Mesenchymal stem cell (in vitro differentiated cells and primary cell): ENCODE results near the gene VPS26C.
A peak's percentile ranks its signal among the peaks of the same experiment; 100 is the strongest.

Experiments
- DNase-seq: peaks from one replicate; pipeline ENCODE4 v3.0.0-alpha.2; 2013
- H2AFZ ChIP-seq: one replicate; pipeline ENCODE4 v1.6.1; 2013; ENCODE audit warnings: low read depth, mild to moderate bottlenecking, control low read depth, inconsistent platforms, low read length, moderate library complexity
- H2AK5ac ChIP-seq: 2 replicates; pipeline ENCODE4 v1.6.1; 2013; ENCODE audit warnings: low read length, moderate library complexity, mild to moderate bottlenecking, inconsistent platforms; ENCODE audit not compliant: severe bottlenecking
- H2BK120ac ChIP-seq: one replicate; pipeline ENCODE4 v1.6.1; 2013; ENCODE audit warnings: low read depth, mild to moderate bottlenecking, inconsistent platforms, low read length, moderate library complexity
- H2BK12ac ChIP-seq, 2 experiments: one replicate each; pipeline ENCODE4 v1.6.1; 2013; ENCODE audit warnings: inconsistent platforms in 2 of 2, low read length in 2 of 2, mild to moderate bottlenecking in 2 of 2, moderate library complexity in 2 of 2, control low read depth in 1 of 2
- H2BK15ac ChIP-seq: one replicate; pipeline ENCODE4 v1.6.1; 2013; ENCODE audit warnings: mild to moderate bottlenecking, low read depth, inconsistent platforms; ENCODE audit not compliant: poor library complexity, severe bottlenecking
- H2BK5ac ChIP-seq: 2 replicates; pipeline ENCODE4 v1.6.1; 2013; ENCODE audit warnings: low read depth, mild to moderate bottlenecking, low read length, control low read depth, inconsistent platforms; ENCODE audit not compliant: poor library complexity, severe bottlenecking
- H3K14ac ChIP-seq, 2 experiments: one replicate each; pipeline ENCODE4 v1.6.1; 2013; ENCODE audit warnings: inconsistent platforms in 2 of 2, low read length in 2 of 2, control low read depth in 1 of 2, mild to moderate bottlenecking in 1 of 2, moderate library complexity in 1 of 2
- H3K18ac ChIP-seq, 2 experiments: one replicate each; pipeline ENCODE4 v1.6.1; 2013; ENCODE audit warnings: inconsistent platforms in 2 of 2, low read length in 2 of 2, control low read depth in 1 of 2, low read depth in 1 of 2, mild to moderate bottlenecking in 1 of 2
- H3K23ac ChIP-seq, 2 experiments: one replicate each; pipeline ENCODE4 v1.6.1; 2013; ENCODE audit warnings: inconsistent platforms in 2 of 2, low read length in 2 of 2, mild to moderate bottlenecking in 2 of 2, moderate library complexity in 2 of 2, control low read depth in 1 of 2
- H3K27ac ChIP-seq: 2 replicates; pipeline ENCODE4 v1.5.1; 2013; ENCODE audit warnings: mild to moderate bottlenecking, moderate library complexity, low read length, control low read depth, inconsistent platforms; ENCODE audit not compliant: poor library complexity, severe bottlenecking
- H3K27me3 ChIP-seq, 2 experiments: 2 replicates each; pipeline versions ENCODE4 v1.6.1 to v1.7.0; 2013; ENCODE audit warnings: low read length in 2 of 2, mild to moderate bottlenecking in 2 of 2, moderate library complexity in 2 of 2, control low read depth in 1 of 2, inconsistent platforms in 1 of 2; ENCODE audit not compliant: control insufficient read depth in 1 of 2, insufficient read depth in 1 of 2
- H3K36me3 ChIP-seq, 2 experiments: 2 replicates each; pipeline versions ENCODE4 v1.6.1 to v1.7.0; 2013; ENCODE audit warnings: low read length in 2 of 2, control low read depth in 1 of 2, inconsistent platforms in 1 of 2, low read depth in 1 of 2, mild to moderate bottlenecking in 1 of 2; ENCODE audit not compliant: insufficient read depth in 2 of 2, control insufficient read depth in 1 of 2
- H3K4ac ChIP-seq, 2 experiments: one replicate each; pipeline ENCODE4 v1.6.1; 2013; ENCODE audit warnings: inconsistent platforms in 2 of 2, low read length in 2 of 2, mild to moderate bottlenecking in 2 of 2, moderate library complexity in 2 of 2, control low read depth in 1 of 2, low read depth in 1 of 2
- H3K4me1 ChIP-seq: 2 replicates; pipeline ENCODE4 v1.6.1; 2013; ENCODE audit warnings: low read depth, low read length, control low read depth; ENCODE audit not compliant: control insufficient read depth, insufficient read depth
- H3K4me2 ChIP-seq: 2 replicates; pipeline ENCODE4 v1.6.1; 2013; ENCODE audit warnings: low read length, mild to moderate bottlenecking, inconsistent platforms; ENCODE audit not compliant: poor library complexity, severe bottlenecking
- H3K4me3 ChIP-seq, 2 experiments: 2 replicates each; pipeline versions ENCODE4 v1.5.1 to v1.7.0; 2013; ENCODE audit warnings: low read length in 2 of 2, mild to moderate bottlenecking in 2 of 2, control low read depth in 1 of 2, low read depth in 1 of 2; ENCODE audit not compliant: insufficient read depth in 1 of 2
- H3K79me1 ChIP-seq: replicated peaks from 2 replicates; pipeline ENCODE4 v1.6.1; 2013; ENCODE audit warnings: mild to moderate bottlenecking, control low read depth, low read length, inconsistent platforms; ENCODE audit not compliant: poor library complexity, severe bottlenecking
- H3K9ac ChIP-seq: 2 replicates; pipeline ENCODE4 v1.7.0; 2013; ENCODE audit warnings: mild to moderate bottlenecking, low read length, moderate library complexity
- H3K9me3 ChIP-seq: 2 replicates; pipeline ENCODE4 v1.7.0; 2013; ENCODE audit warnings: mild to moderate bottlenecking, low read length; ENCODE audit not compliant: control insufficient read depth
- H4K8ac ChIP-seq: one replicate; pipeline ENCODE4 v1.6.1; 2013; ENCODE audit warnings: inconsistent platforms, mild to moderate bottlenecking, low read length, moderate library complexity
- H4K91ac ChIP-seq: one replicate; pipeline ENCODE4 v1.6.1; 2013; ENCODE audit warnings: mild to moderate bottlenecking, low read length, inconsistent platforms
- WGBS: methylation state at CpG from one replicate; pipeline ENCODE4 v1.1.7; 2013; ENCODE audit warnings: mixed read lengths; 5-methylcytosine and 5-hydroxymethylcytosine counted together

Gene VPS26C

DNA sequence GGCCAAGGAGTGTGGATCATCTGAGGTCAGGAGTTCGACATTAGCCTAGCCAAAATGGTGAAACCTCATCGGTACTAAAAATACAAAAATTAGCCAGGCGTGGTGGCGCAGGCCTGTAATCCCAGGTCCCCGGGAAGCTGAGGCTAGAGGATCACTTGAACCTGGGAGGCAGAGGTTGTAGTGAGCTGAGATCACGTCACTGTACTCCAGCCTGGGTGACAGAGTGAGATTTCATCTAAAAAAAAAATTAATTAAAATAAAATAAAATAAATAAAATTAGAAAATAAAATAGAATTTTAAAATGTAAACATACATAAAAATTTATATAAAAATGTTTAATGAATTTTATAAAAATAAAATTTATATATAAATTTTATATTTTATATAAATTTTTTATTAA, 5.8 kb upstream of the VPS26C start:
- Histone ChIP-seq H3K27ac (no peak overlapping the region), H3K4me1 (peaks cover 4% of the 10 kb centered on the region), H2BK5ac (no peak overlapping the region), H3K18ac (no peak overlapping the region), H3K36me3 (no peaks in the 10 kb centered on the region), H3K4me3 (no peak overlapping the region), H2BK15ac (no peak overlapping the region), H2BK12ac (no peak overlapping the region), H2AK5ac (no peak overlapping the region), H3K9me3 (peaks cover 2% of the 10 kb centered on the region), H3K23ac (no peak overlapping the region), H3K4me2 (no peak overlapping the region), H3K14ac (no peak overlapping the region), H3K9ac (no peak overlapping the region), H4K91ac (no peak overlapping the region), H2AFZ (no peak overlapping the region), H3K79me1 (peaks cover 8% of the 10 kb centered on the region), H4K8ac (no peak overlapping the region), H3K27me3 (no peaks in the 10 kb centered on the region), H2BK120ac (no peak overlapping the region), H3K4ac (no peak overlapping the region)
- DNase-seq = no peak
- 97% methylated on average over 5 of the region's 6 CpGs for WGBS

DNA sequence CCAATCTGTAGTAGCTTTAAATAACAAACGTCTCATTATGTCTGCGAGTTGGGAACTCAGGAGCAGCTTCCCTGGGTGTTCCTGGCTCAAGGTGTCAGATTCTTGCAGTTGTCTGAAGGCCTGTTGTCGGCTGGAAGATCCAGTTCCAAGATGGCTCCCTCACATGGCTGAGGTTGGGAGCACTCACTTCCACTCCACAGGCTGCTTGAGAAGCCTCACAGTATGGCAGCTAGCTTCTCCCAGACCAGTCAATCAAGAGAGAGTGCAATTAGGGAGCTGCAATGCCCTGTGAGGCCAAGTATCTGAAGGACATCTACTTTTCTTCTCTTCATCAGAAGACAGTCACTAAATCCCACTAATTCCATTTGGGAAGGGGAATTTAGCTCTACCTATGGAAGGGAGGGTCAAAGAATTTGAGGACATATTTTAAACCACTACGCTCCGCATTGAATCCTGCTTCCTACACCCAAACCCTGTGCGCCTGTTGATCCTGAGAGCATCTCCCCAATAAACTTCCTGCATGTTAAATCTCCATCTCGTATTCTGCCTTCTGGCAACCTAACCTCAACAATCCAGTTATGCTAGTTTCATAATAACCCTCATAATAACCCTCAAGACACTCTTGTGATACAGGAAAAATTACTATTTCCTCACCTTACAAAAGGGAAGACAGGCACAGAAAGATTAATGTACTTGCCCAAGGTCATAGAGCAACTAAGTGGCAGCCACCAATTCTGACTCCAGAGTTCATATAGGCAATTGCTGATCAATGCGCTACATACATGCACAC, 3.6 kb upstream of the VPS26C start:
- WGBS = 97% methylated on average over 8 of the region's 8 CpGs
- Histone ChIP-seq H3K79me1 (peaks cover 8% of the 10 kb centered on the region), H3K4me2 (no peak overlapping the region), H3K4me1 (peaks cover 1% of the 10 kb centered on the region), H2AK5ac (no peak overlapping the region), H2BK5ac (no peak overlapping the region), H3K27ac (no peak overlapping the region), H3K14ac (no peak overlapping the region), H3K9me3 (peaks cover 2% of the 10 kb centered on the region), H2BK15ac (no peak overlapping the region), H4K91ac (no peak overlapping the region), H3K36me3 (no peaks in the 10 kb centered on the region), H2BK120ac (no peak overlapping the region), H3K23ac (no peak overlapping the region), H3K18ac (no peak overlapping the region), H3K4me3 (no peak overlapping the region), H3K9ac (no peak overlapping the region), H4K8ac (no peak overlapping the region), H3K27me3 (no peaks in the 10 kb centered on the region), H3K4ac (no peak overlapping the region), H2AFZ (no peak overlapping the region), H2BK12ac (no peak overlapping the region)
- DNase-seq = no peak

DNA sequence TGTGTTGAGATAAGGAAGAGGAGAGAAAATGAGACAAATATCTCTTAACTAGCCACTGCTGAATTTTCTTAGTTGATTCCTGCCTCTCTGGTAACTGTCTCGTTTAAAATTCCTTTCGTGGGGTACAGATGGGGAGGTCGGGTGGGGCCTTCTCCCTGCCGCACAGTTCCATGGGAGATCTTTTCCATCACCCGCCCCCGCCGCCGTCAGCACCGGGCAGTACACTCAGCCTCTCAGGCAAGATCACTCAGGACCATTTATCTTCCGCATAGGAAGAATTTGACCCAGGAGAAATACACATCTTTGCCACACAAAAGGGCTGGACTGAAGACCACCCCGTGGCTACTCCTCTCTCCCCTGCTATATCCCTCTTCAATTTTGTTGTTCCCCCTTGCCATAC, 2.3 kb upstream of the VPS26C start:
- no peak overlapping the region for H2BK12ac ChIP-seq
- H2BK15ac ChIP-seq = no peak overlapping the region
- H3K14ac ChIP-seq = no peak overlapping the region
- H3K4ac ChIP-seq = no peak overlapping the region
- H3K9me3 ChIP-seq = peaks cover 2% of the 10 kb centered on the region
- peaks cover 8% of the 10 kb centered on the region for H3K79me1 ChIP-seq
- H3K36me3 ChIP-seq = peaks cover 0 to 3% of the 10 kb centered on the region in 2 experiments
- no peak overlapping the region for H2BK120ac ChIP-seq
- no peak overlapping the region for H4K91ac ChIP-seq
- H2BK5ac ChIP-seq = no peak overlapping the region
- no peak for DNase-seq
- H3K27ac ChIP-seq = no peak overlapping the region
- H3K4me1 ChIP-seq = peaks cover 1% of the 10 kb centered on the region
- H4K8ac ChIP-seq = no peak overlapping the region
- no peak overlapping the region for H3K4me3 ChIP-seq
- H3K9ac ChIP-seq = no peak overlapping the region
- H3K23ac ChIP-seq = no peak overlapping the region
- no peaks in the 10 kb centered on the region for H3K27me3 ChIP-seq
- H2AFZ ChIP-seq = no peak overlapping the region
- H3K18ac ChIP-seq = no peak overlapping the region
- no peak overlapping the region for H2AK5ac ChIP-seq
- H3K4me2 ChIP-seq = no peak overlapping the region
- WGBS = 97% methylated on average over 11 of the region's 11 CpGs

DNA sequence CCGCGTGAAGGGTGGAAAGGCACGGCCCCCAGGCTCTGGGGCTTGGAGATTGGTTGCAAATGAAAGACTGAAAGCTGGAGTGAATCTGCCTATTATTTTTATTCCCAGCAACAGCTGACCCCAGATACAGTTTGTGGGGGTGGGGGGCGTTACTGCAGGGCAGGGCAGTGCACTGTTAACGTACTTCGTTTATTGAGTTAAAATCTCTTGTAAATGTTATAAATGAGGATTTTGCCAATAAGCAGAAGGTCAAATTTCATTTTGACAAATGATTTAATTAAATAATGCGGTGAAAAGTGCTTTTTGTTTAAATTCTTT, 1.0 kb upstream of the VPS26C start:
- peak overlapping the region; percentile 97 for H3K27ac ChIP-seq
- peak overlapping the region; percentile 92 for H2BK15ac ChIP-seq
- H3K36me3 ChIP-seq = peaks cover 0 to 3% of the 10 kb centered on the region in 2 experiments
- H2BK5ac ChIP-seq = peak overlapping the region; percentile 95
- no peak overlapping the region for H3K23ac ChIP-seq
- H2BK12ac ChIP-seq = no peak overlapping the region
- H2AFZ ChIP-seq = peak overlapping the region; percentile 66
- H3K4me1 ChIP-seq = peaks cover 1% of the 10 kb centered on the region
- 0% methylated on average over 5 of the region's 7 CpGs for WGBS
- H3K14ac ChIP-seq = no peak overlapping the region
- peak overlapping the region; percentile 95 for H4K8ac ChIP-seq
- H3K4me2 ChIP-seq = peak overlapping the region; percentile 81
- no peak overlapping the region for H2AK5ac ChIP-seq
- no peak for DNase-seq
- H4K91ac ChIP-seq = no peak overlapping the region
- H3K79me1 ChIP-seq = peaks cover 8% of the 10 kb centered on the region
- no peaks in the 10 kb centered on the region for H3K27me3 ChIP-seq
- H3K9ac ChIP-seq = peak overlapping the region; percentile 95
- H3K4ac ChIP-seq = peak overlapping the region; percentile 69 to 95
- peaks cover 2% of the 10 kb centered on the region for H3K9me3 ChIP-seq
- no peak overlapping the region for H2BK120ac ChIP-seq
- H3K18ac ChIP-seq = peak overlapping the region; percentile 74 to 92
- peak overlapping the region; percentile 68 to 96 for H3K4me3 ChIP-seq
